Measurements from ENCODE around the gene PKDREJ.

GRCh38 chr22:46286941-46287872, 24.1 kb upstream of the PKDREJ start:
- TF ChIP-seq CTCF (IDR thresholded peaks at IDR 0.05), result no peak
- no peak for TF ChIP-seq POLR2A (IDR thresholded peaks at IDR 0.05)
- TF ChIP-seq EP300 (IDR thresholded peaks at IDR 0.05), result no peak

All from ovary (tissue), 3 donors.